ENCODE measurements around the gene RCBTB2.

DNA sequence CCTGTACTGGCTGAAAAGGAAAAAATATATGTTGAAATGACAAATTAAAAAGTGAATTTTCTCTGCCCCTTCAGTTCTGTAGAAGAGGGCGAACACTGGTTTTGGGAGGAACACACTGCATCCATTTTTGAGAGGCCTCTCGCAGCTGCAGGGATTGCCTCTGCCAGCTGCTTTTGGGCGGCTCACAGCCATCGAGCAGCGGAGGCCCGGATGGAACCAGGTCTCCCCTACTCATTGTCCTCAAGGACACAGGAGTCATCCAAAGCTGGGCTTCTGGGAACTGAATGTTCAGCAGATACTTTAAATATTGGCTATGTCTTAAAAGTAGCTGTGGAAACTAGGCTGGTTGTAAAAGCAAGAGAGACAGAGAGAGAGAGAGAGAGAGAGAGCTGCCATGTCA lies 17.1 kb downstream of the RCBTB2 start:
- no peak for TF ChIP-seq FOXK2 (IDR thresholded peaks at IDR 0.05)
- TF ChIP-seq, protein P1, sequence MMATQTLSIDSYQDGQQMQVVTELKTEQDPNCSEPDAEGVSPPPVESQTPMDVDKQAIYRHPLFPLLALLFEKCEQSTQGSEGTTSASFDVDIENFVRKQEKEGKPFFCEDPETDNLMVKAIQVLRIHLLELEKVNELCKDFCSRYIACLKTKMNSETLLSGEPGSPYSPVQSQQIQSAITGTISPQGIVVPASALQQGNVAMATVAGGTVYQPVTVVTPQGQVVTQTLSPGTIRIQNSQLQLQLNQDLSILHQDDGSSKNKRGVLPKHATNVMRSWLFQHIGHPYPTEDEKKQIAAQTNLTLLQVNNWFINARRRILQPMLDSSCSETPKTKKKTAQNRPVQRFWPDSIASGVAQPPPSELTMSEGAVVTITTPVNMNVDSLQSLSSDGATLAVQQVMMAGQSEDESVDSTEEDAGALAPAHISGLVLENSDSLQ (IDR thresholded peaks at IDR 0.05), result no peak
- TF ChIP-seq ELF4 (IDR thresholded peaks at IDR 0.05), result no peak
- no peak for TF ChIP-seq ZNF384 (IDR thresholded peaks at IDR 0.05)
- TF ChIP-seq SUZ12 (IDR thresholded peaks at IDR 0.05), result no peak

Measured in HEK293T (cell line).